ENCODE measurements around the gene SOD1.
"Not testable (repeated sequence)": the region's sequence is repeated elsewhere in the genome, so short reads cannot be mapped to it uniquely, and the experiment has no call there.

Gene SOD1

GRCh38 chr21:31656199-31657095, 3.0 kb upstream of the SOD1 start:
- DNase-seq = peak; percentile 40

GRCh38 chr21:31658053-31658452, 1.4 kb upstream of the SOD1 start:
- DNase-seq = no peak

- no peak for DNase-seq
Measured at GRCh38 chr21:31659286-31659535, 282 bp upstream of the SOD1 start.

- DNase-seq = no peak
Measured at GRCh38 chr21:31660259-31660565, 719 bp downstream of the SOD1 start.

GRCh38 chr21:31660591-31660990, 1.1 kb downstream of the SOD1 start:
- no peak for DNase-seq

GRCh38 chr21:31663584-31664249, 4.2 kb downstream of the SOD1 start:
- DNase-seq = no peak

- DNase-seq = no peak
Measured at GRCh38 chr21:31665397-31665796, 5.9 kb downstream of the SOD1 start.

- DNase-seq = not testable (repeated sequence)
Measured at GRCh38 chr21:31665869-31666268, 6.4 kb downstream of the SOD1 start.

GRCh38 chr21:31666445-31667010, 7.0 kb downstream of the SOD1 start:
- no peak for DNase-seq

GRCh38 chr21:31667132-31667531, 7.6 kb downstream of the SOD1 start:
- no peak for DNase-seq

- DNase-seq = no peak
Measured at GRCh38 chr21:31667639-31668038, 8.1 kb downstream of the SOD1 start.

GRCh38 chr21:31668651-31669491, 9.4 kb downstream of the SOD1 start:
- no peak for DNase-seq

GRCh38 chr21:31670070-31670469, 10.6 kb downstream of the SOD1 start:
- no peak for DNase-seq

- DNase-seq = no peak
Measured at GRCh38 chr21:31671146-31671716, 11.7 kb downstream of the SOD1 start.

GRCh38 chr21:31671931-31672330, 12.4 kb downstream of the SOD1 start:
- no peak for DNase-seq

GRCh38 chr21:31673321-31673912, 13.9 kb downstream of the SOD1 start:
- no peak for DNase-seq

- no peak for DNase-seq
Measured at GRCh38 chr21:31675318-31675717, 15.8 kb downstream of the SOD1 start.

- DNase-seq = no peak
Measured at GRCh38 chr21:31675960-31676359, 16.5 kb downstream of the SOD1 start.

- no peak for DNase-seq
Measured at GRCh38 chr21:31677047-31677446, 17.6 kb downstream of the SOD1 start.

- DNase-seq = no peak
Measured at GRCh38 chr21:31678478-31678877, 19.0 kb downstream of the SOD1 start.

GRCh38 chr21:31682620-31683019, 23.1 kb downstream of the SOD1 start:
- no peak for DNase-seq

GRCh38 chr21:31683029-31683428, 23.5 kb downstream of the SOD1 start:
- DNase-seq = no peak

GRCh38 chr21:31684918-31685317, 25.4 kb downstream of the SOD1 start:
- DNase-seq = no peak

Data from stimulated activated CD4-positive, alpha-beta T cell treated with anti-CD3 and anti-CD28 coated beads, Interleukin-12 subunit alpha, Interleukin-12 subunit beta, amount 100 ng/mL, for 4 hours (primary cell).